WTC11 (cell line): ENCODE measurements around the gene MAPT.

ENCODE experiments used
- CREB1 ChIP-seq: sonication (generic); formaldehyde crosslinking; IDR thresholded peaks from 2 replicates; pipeline ENCODE4 v1.8.0; 2023; ENCODE audit warnings: mild to moderate bottlenecking, missing genetic modification reagents
- ESRRA ChIP-seq: sonication (generic); formaldehyde crosslinking; IDR thresholded peaks from 2 replicates; pipeline ENCODE4 v1.8.1; 2022; ENCODE audit warnings: mild to moderate bottlenecking, missing genetic modification reagents, borderline replicate concordance
- JUN ChIP-seq: sonication (generic); formaldehyde crosslinking; IDR thresholded peaks from 2 replicates; pipeline ENCODE4 v1.8.0; 2023; ENCODE audit warnings: mild to moderate bottlenecking, missing genetic modification reagents
- NFYB ChIP-seq: sonication (generic); formaldehyde crosslinking; conservative IDR thresholded peaks from 2 replicates; pipeline ENCODE4 v1.8.0; 2022; ENCODE audit warnings: low read depth, missing genetic modification reagents
- TEAD4 ChIP-seq: sonication (generic); formaldehyde crosslinking; IDR thresholded peaks from 2 replicates; pipeline ENCODE4 v1.8.0; 2022; ENCODE audit warnings: mild to moderate bottlenecking, missing genetic modification reagents
- ZNF317 ChIP-seq: sonication (generic); formaldehyde crosslinking; IDR thresholded peaks from 2 replicates; pipeline ENCODE4 v1.8.1; 2023; ENCODE audit warnings: low read depth, mild to moderate bottlenecking, moderate library complexity, missing genetic modification reagents, borderline replicate concordance
- TF ChIP-seq, protein P1 (sequence below): sonication (generic); formaldehyde crosslinking; IDR thresholded peaks from 2 replicates; pipeline ENCODE4 v1.8.1; 2023; ENCODE audit warnings: mild to moderate bottlenecking, missing genetic modification reagents
- TF ChIP-seq, protein P2 (sequence below): fragments of 200-600 bp; IDR thresholded peaks from 2 replicates; pipeline ENCODE4 v1.8.0; 2022; ENCODE audit warnings: antibody characterized with exemption

DNA sequence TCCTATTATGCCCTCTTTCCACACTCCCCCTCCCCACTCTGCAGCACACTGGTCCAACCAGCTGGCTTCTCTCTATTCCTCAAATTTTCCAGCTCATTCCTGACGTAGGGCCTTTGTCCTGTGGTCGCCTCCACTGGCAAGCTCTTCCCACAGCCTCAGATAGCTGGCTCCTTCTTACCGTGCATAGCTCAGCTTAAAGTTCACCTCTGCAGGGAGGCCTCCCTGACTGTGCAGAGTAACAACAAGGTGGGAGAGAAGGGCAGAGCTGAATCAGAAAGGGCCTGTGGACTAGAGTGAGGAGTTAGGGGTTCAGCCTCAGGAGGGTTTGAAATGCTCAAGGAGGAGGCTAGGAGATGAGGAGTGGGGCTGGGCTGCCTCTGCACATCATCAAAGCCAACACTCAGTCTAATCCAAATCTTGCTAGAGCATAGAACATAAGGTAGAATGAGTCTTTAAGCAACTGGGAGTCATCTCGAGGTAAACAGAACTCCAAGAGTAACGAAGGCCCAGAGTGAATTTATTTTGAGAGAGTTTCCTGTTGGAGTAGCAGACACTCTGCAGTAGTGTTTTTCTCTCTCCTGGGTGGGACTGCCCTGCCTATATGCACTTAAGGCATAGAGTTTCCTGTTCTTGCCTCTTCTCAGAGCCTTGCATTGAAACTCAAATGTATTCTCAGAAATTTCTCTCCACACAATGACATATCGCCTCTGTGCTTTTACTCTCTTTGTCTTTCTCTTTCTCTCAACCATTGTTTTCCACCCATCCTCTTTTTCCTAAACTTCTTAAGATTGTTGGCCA, 30.3 kb upstream of the MAPT start:
- TF ChIP-seq, protein P1, sequence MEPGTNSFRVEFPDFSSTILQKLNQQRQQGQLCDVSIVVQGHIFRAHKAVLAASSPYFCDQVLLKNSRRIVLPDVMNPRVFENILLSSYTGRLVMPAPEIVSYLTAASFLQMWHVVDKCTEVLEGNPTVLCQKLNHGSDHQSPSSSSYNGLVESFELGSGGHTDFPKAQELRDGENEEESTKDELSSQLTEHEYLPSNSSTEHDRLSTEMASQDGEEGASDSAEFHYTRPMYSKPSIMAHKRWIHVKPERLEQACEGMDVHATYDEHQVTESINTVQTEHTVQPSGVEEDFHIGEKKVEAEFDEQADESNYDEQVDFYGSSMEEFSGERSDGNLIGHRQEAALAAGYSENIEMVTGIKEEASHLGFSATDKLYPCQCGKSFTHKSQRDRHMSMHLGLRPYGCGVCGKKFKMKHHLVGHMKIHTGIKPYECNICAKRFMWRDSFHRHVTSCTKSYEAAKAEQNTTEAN (CRISPR knock-in tag), result no peak
- TF ChIP-seq NFYB, result no peak
- TF ChIP-seq, protein P2, sequence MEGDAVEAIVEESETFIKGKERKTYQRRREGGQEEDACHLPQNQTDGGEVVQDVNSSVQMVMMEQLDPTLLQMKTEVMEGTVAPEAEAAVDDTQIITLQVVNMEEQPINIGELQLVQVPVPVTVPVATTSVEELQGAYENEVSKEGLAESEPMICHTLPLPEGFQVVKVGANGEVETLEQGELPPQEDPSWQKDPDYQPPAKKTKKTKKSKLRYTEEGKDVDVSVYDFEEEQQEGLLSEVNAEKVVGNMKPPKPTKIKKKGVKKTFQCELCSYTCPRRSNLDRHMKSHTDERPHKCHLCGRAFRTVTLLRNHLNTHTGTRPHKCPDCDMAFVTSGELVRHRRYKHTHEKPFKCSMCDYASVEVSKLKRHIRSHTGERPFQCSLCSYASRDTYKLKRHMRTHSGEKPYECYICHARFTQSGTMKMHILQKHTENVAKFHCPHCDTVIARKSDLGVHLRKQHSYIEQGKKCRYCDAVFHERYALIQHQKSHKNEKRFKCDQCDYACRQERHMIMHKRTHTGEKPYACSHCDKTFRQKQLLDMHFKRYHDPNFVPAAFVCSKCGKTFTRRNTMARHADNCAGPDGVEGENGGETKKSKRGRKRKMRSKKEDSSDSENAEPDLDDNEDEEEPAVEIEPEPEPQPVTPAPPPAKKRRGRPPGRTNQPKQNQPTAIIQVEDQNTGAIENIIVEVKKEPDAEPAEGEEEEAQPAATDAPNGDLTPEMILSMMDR, result no peak
- no peak for TF ChIP-seq CREB1 (CRISPR knock-in tag)
- no peak for TF ChIP-seq TEAD4
- TF ChIP-seq ZNF317, result no peak
- no peak for TF ChIP-seq ESRRA (CRISPR knock-in tag)
- TF ChIP-seq JUN (CRISPR knock-in tag), result no peak
